ENCODE measurements around the gene EDDM13.
"Not testable (repeated sequence)": the region's sequence is repeated elsewhere in the genome, so short reads cannot be mapped to it uniquely, and the experiment has no call there.

The EDDM13 gene, protein sequence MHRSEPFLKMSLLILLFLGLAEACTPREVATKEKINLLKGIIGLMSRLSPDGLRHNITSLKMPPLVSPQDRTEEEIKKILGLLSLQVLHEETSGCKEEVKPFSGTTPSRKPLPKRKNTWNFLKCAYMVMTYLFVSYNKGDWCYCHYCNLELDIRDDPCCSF

GRCh38 chr19:56272161-56272798 lies at the start of gene EDDM13:
EDDM13 (plus strand) TSS chr19:56272748; CDS start chr19:56272835, 87 bp downstream.
- DNase-seq (ENCODE audit: low read depth) = no peak

DNA sequence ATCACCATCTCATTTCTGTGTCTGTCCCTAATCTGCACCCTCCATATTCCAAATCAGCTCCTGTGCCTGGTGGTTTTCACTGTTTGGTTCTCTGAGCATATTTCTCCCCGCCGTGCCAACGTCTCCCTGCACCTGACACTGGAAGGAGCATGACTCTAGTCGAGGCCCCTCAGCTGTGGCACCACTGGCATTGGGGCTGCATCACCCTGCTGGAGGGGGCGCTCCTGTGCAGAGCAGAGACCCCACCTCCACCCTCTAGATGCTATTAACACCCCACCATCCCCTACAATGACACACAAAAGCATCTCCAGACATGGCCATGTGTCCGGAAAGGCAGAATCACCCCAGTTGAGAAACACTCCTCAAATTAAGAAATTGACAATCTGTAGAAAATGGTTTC lies 49.6 kb upstream of the EDDM13 start:
- DNase-seq (ENCODE audit: low read depth) = no peak

- DNase-seq (ENCODE audit: low read depth) = no peak
Measured at GRCh38 chr19:56223481-56223880, 49.1 kb upstream of the EDDM13 start.

DNA sequence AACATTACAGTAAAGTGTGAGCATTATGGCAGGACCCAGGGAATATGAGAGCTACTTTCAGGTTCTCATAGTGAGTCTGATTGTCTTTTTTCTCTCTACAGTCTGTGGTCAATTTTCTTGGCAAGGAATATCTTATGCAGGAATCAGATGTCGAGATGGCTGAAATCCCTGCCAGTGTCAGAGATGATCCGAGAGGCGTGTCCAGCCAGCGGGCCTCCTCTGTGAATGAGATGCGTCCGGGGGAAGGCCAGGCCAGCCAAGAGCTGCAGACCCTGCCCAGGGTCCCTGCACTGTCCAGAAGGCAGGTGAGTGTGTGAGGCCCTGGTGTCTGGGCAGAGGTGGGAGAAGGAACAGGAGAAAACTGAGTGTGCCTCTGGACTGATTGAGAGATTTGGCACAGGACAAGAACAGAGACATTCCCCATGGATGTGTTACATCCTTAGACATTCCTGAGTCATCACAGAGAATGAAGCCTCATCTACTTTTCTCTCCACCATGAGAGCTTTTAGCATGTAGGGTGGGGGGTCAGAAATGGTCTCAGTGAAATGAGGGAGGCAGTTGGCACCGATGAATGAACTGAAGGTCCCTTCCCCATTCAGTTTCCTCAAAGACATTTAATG lies 27.3 kb upstream of the EDDM13 start:
- no peak for DNase-seq (ENCODE audit: low read depth)

DNA sequence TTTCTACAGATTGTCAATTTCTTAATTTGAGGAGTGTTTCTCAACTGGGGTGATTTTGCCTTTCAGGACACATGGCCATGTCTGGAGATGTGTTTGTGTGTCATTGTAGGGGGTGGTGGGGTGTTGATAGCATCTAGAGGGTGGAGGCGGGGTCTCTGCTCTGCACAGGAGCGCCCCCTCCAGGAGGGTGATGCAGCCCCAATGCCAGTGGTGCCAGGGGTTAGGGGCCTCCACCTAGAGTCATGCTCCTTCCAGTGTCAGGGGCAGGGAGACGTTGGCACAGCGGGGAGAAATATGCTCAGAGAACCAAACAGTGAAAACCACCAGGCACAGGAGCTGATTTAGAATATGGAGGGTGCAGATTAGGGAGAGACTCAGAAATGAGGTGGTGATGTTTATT lies 26.8 kb upstream of the EDDM13 start:
- not testable (repeated sequence) for DNase-seq (ENCODE audit: low read depth)

GRCh38 chr19:56248736-56249338 lies 23.7 kb upstream of the EDDM13 start:
- DNase-seq (ENCODE audit: low read depth) = not testable (repeated sequence)

- DNase-seq (ENCODE audit: low read depth) = peak; percentile 54
Measured at GRCh38 chr19:56252699-56253422, 19.7 kb upstream of the EDDM13 start.

DNA sequence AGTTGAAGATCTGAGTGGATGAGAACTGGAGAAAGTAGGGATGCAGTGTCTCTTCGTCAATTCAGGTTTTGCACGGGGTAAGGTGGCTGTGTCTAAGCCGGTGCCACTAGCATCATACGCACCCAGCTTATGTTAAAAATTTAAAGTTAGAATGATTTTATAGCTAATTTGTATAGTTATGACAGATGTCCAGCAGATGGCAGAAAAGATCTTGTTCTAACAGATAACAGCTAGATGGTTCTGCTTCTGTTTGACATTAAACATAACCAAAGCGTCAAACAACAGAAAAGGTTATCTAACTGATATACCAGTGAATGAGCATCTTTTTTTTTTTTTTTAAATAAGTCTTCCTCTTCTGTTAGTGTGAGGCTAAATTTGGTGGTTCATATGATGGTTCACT lies 18.8 kb upstream of the EDDM13 start:
- no peak for DNase-seq (ENCODE audit: low read depth)

DNA sequence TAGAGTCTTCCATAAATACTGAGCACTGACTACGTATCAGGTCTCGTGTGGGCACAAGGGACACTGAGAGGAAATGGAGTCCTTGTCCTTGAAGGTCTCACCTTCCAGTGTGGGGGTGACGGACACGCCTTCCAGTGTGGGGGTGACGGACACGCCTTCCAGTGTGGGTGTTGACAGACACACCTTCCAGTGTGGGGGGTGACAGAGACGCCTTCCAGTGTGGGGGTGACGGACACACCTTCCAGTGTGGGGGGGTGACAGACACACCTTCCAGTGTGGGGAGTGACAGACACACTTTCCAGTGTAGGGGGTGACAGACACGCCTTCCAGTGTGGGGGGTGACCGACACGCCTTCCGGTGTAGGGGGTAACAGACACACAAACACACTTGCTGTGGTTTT lies 14.3 kb upstream of the EDDM13 start:
- no peak for DNase-seq (ENCODE audit: low read depth)

GRCh38 chr19:56261145-56261544 lies 11.4 kb upstream of the EDDM13 start:
- no peak for DNase-seq (ENCODE audit: low read depth)

DNA sequence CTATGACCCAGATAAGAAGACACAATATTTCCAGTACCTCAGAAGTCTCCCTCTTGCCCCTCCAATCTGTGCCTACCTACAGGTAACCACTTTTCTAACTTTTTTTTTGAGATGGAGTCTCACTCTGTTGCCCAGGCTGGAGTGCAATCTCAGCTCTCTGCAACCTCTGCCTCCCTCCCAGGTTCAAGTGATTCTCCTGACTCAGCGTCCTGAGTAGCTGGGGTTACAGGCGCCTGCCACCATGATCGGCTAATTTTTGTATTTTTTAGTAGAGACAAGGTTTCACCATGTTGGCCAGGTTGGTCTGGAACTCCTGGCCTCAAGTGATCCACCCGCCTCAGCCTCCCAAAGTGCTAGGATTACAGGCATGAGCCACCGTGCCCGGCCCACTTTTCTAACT lies 10.6 kb upstream of the EDDM13 start:
- DNase-seq (ENCODE audit: low read depth) = not testable (repeated sequence)

DNA sequence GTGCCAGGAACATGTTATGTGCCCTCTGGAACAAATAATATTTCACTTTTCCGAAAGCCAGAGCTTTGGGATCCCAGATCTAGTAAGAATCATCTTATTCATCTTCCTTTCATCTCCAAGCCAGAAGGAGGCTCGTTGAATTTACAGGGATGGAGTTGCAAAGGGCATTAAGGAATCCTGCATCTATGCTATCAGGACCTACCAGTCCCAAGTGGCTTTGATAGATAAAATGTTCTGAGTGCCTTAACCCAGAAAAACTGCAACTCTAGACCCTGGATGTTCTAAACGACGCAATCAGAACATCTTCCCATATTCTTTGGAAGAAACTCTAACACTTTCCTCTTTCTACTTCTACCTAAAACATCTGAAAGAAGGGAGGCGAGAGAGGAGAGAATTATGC lies 9.2 kb upstream of the EDDM13 start:
- DNase-seq (ENCODE audit: low read depth) = no peak

- no peak for DNase-seq (ENCODE audit: low read depth)
Measured at GRCh38 chr19:56266051-56266450, 6.5 kb upstream of the EDDM13 start.

- no peak for DNase-seq (ENCODE audit: low read depth)
Measured at GRCh38 chr19:56269348-56269747, 3.2 kb upstream of the EDDM13 start.

- no peak for DNase-seq (ENCODE audit: low read depth)
Measured at GRCh38 chr19:56270676-56271075, 1.9 kb upstream of the EDDM13 start.

DNA sequence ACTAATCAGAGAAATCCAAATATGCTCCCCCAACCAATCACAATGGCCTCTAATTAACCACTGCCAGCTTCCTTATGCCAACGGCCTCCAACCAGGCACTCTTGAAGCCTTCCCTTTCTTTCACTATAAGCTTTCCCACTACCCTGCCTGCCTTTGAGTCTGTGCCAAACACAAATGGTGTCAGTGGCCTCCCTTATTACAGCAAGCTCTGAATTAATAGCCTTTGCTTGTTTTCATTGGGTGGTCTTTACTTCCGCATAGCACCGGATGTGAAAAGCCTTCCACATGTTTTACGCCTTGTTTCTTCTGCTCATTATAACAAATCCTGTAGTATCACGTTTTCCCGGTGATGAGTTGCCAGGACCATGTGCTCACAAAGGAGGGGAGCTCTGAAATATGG lies 1.4 kb upstream of the EDDM13 start:
- DNase-seq (ENCODE audit: low read depth) = no peak

DNA sequence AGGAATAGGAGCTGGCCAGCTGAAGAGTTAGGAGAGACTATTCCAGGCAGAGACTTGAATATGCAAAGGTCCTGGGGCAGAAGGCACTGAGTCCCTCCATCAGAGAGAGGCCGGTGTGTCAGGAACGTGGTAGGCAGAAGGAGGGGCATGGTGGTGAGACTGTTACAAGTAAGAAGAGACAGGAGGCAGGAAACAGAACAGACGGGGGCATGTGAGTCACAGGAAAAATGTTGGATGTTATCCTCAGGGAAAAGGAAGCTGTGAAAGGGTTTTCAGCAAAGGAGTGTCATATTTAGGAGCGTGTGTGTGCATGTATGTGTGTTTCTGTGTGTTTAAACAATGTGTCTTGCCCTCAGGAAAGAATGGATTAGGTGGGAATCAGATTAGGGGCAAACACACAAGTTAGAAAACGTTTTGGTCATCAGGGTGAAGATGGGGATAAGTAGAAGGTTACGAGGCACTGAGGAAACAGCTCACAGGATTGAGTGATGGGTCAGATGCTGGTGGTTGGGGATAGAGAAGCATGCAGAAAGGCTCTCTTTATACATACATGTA lies 1.1 kb downstream of the EDDM13 start:
- no peak for DNase-seq (ENCODE audit: low read depth)

- DNase-seq (ENCODE audit: low read depth) = no peak
Measured at GRCh38 chr19:56282809-56283208, 10.3 kb downstream of the EDDM13 start.

GRCh38 chr19:56284746-56285145 lies 12.2 kb downstream of the EDDM13 start:
- DNase-seq (ENCODE audit: low read depth) = no peak

- no peak for DNase-seq (ENCODE audit: low read depth)
Measured at GRCh38 chr19:56290104-56290503, 17.6 kb downstream of the EDDM13 start.

- DNase-seq (ENCODE audit: low read depth) = no peak
Measured at GRCh38 chr19:56291867-56292266, 19.3 kb downstream of the EDDM13 start.

- DNase-seq (ENCODE audit: low read depth) = no peak
Measured at GRCh38 chr19:56294549-56294948, 22.0 kb downstream of the EDDM13 start.

Data from activated gamma-delta T cell treated with anti-CD3 and anti-CD28 coated beads, Interleukin-2, amount 50 U/mL, for 16 hours (primary cell).